ENCODE data around the gene ATP1B3.

GRCh38 chr3:141952611-141953010 is 76.2 kb downstream of the ATP1B3 start:
- TF ChIP-seq EZH2 (IDR thresholded peaks at IDR 0.05; ENCODE audit: insufficient read depth, low read length) (no peak), CTCF (IDR thresholded peaks at IDR 0.05; ENCODE audit: insufficient read depth, low read depth, low read length) (no peak)
